Neuronal stem cell (in vitro differentiated cells): ENCODE measurements around the gene BTF3L4.
"Not testable (repeated sequence)": the region's sequence is repeated elsewhere in the genome, so short reads cannot be mapped to it uniquely, and the experiment has no call there.

Experiments used
- DNase-seq: peaks from one replicate; pipeline ENCODE4 v3.0.0-alpha.2; 2013; ENCODE audit warnings: low spot score
- H2AFZ ChIP-seq: one replicate; pipeline ENCODE4 v1.6.1; 2013; ENCODE audit warnings: mild to moderate bottlenecking, low read length, inconsistent platforms
- H2AK5ac ChIP-seq: 2 replicates; pipeline ENCODE4 v1.6.1; 2013; ENCODE audit warnings: low read depth, mild to moderate bottlenecking, inconsistent platforms, low read length, moderate library complexity, mixed read lengths
- H2BK120ac ChIP-seq: 2 replicates; pipeline ENCODE4 v1.6.1; 2013; ENCODE audit warnings: low read depth, mild to moderate bottlenecking, inconsistent platforms, low read length, moderate library complexity, mixed read lengths
- H2BK12ac ChIP-seq: one replicate; pipeline ENCODE4 v1.6.1; 2013; ENCODE audit warnings: low read length, inconsistent platforms
- H2BK15ac ChIP-seq: 2 replicates; pipeline ENCODE4 v1.6.1; 2013; ENCODE audit warnings: mild to moderate bottlenecking, low read length, inconsistent platforms, mixed read lengths
- H2BK5ac ChIP-seq: one replicate; pipeline ENCODE4 v1.6.1; 2013; ENCODE audit warnings: inconsistent platforms, mild to moderate bottlenecking, low read length, moderate library complexity
- H3K14ac ChIP-seq: one replicate; pipeline ENCODE4 v1.6.1; 2013; ENCODE audit warnings: low read length, inconsistent platforms
- H3K18ac ChIP-seq: 2 replicates; pipeline ENCODE4 v1.6.1; 2013; ENCODE audit warnings: low read length, inconsistent platforms
- H3K23ac ChIP-seq: 2 replicates; pipeline ENCODE4 v1.6.1; 2013; ENCODE audit warnings: low read depth, mild to moderate bottlenecking, mixed read lengths, low read length, inconsistent platforms; ENCODE audit not compliant: poor library complexity
- H3K27ac ChIP-seq: replicated peaks from 3 replicates; pipeline ENCODE4 v1.5.1; 2013; ENCODE audit warnings: low read length, inconsistent platforms
- H3K27me3 ChIP-seq, 3 experiments: 2 replicates each; pipeline ENCODE4 v1.6.1; 2013; ENCODE audit warnings: low read length in 3 of 3, mild to moderate bottlenecking in 2 of 3, inconsistent platforms in 1 of 3, low read depth in 1 of 3, mixed read lengths in 1 of 3, moderate library complexity in 1 of 3; ENCODE audit not compliant: control insufficient read depth in 3 of 3, insufficient read depth in 3 of 3
- H3K36me3 ChIP-seq, 2 donors: replicated peaks in 1 of 2; 2 replicates each; pipeline ENCODE4 v1.6.1; 2013; ENCODE audit warnings: low read length in 2 of 2; ENCODE audit not compliant: control insufficient read depth in 2 of 2, insufficient read depth in 2 of 2
- H3K4ac ChIP-seq: 2 replicates; pipeline ENCODE4 v1.6.1; 2013; ENCODE audit warnings: inconsistent platforms, mild to moderate bottlenecking, low read length, moderate library complexity
- H3K4me1 ChIP-seq, 2 donors: 1 replicate in 1 of 2; 2 replicates in 1 of 2; pipeline ENCODE4 v1.6.1; 2013; ENCODE audit warnings: low read length in 2 of 2, low read depth in 1 of 2; ENCODE audit not compliant: control insufficient read depth in 2 of 2, insufficient read depth in 1 of 2
- H3K4me2 ChIP-seq: one replicate; pipeline ENCODE4 v1.6.1; 2013; ENCODE audit warnings: mild to moderate bottlenecking, low read length, inconsistent platforms; ENCODE audit not compliant: insufficient read depth, poor library complexity, severe bottlenecking
- H3K4me3 ChIP-seq, 2 donors: 2 replicates each; pipeline ENCODE4 v1.5.1; 2013; ENCODE audit warnings: low read length in 2 of 2, mild to moderate bottlenecking in 2 of 2, inconsistent platforms in 1 of 2, moderate library complexity in 1 of 2
- H3K79me1 ChIP-seq: one replicate; pipeline ENCODE4 v1.6.1; 2013; ENCODE audit warnings: low read depth, mild to moderate bottlenecking, inconsistent platforms, low read length, moderate library complexity
- H3K9ac ChIP-seq: one replicate; pipeline ENCODE4 v1.6.1; 2013; ENCODE audit warnings: mild to moderate bottlenecking, low read depth, low read length, inconsistent platforms; ENCODE audit not compliant: poor library complexity
- H3K9me3 ChIP-seq, 2 donors: replicated peaks in 1 of 2; 2 replicates each; pipeline versions ENCODE3 to v1.6.1; 2013; ENCODE audit warnings: low read length in 2 of 2, mild to moderate bottlenecking in 2 of 2, inconsistent platforms in 1 of 2, low read depth in 1 of 2, mixed read lengths in 1 of 2, moderate library complexity in 1 of 2; ENCODE audit not compliant: control insufficient read depth in 2 of 2, insufficient read depth in 1 of 2
- H4K8ac ChIP-seq: one replicate; pipeline ENCODE4 v1.6.1; 2013; ENCODE audit warnings: low read depth, mild to moderate bottlenecking, inconsistent platforms, low read length, moderate library complexity
- H4K91ac ChIP-seq: one replicate; pipeline ENCODE4 v1.6.1; 2013; ENCODE audit warnings: low read length, low read depth, mild to moderate bottlenecking, inconsistent platforms; ENCODE audit not compliant: poor library complexity
- WGBS, 2 donors: extraction: QIAGEN DNeasy Blood & Tissue Kit; methylation state at CpG; one replicate each; pipeline ENCODE4 v1.1.7; 2013; ENCODE audit warnings: missing lambda C conversion rate in 2 of 2, mixed read lengths in 1 of 2; ENCODE audit not compliant: insufficient read length in 2 of 2, insufficient replicate concordance in 1 of 2; ENCODE audit errors: extremely low coverage in 2 of 2; 5-methylcytosine and 5-hydroxymethylcytosine counted together

Gene BTF3L4

GRCh38 chr1:52063192-52063591, 7.1 kb downstream of the BTF3L4 start:
- Histone ChIP-seq H2BK5ac (no peak overlapping the region), H3K79me1 (peaks cover 2% of the 10 kb centered on the region), H4K91ac (no peak overlapping the region), H3K4ac (no peak overlapping the region), H3K9me3 (no peaks in the 10 kb centered on the region), H3K23ac (no peak overlapping the region), H3K9ac (no peak overlapping the region), H3K36me3 (peaks cover 15 to 94% of the 10 kb centered on the region in 2 donors), H3K18ac (no peak overlapping the region), H3K14ac (no peak overlapping the region), H3K4me2 (no peak overlapping the region), H2BK120ac (no peak overlapping the region), H3K4me3 (no peak overlapping the region), H3K27me3 (no peaks in the 10 kb centered on the region), H2AK5ac (no peak overlapping the region), H3K4me1 (peaks cover 0 to 2% of the 10 kb centered on the region in 2 donors), H4K8ac (no peak overlapping the region), H3K27ac (no peak overlapping the region), H2BK15ac (no peak overlapping the region), H2AFZ (no peak overlapping the region), H2BK12ac (no peak overlapping the region)
- no peak for DNase-seq
- WGBS, 2 donors: no CpG with 5 or more reads among the region's 2 CpGs

- Histone ChIP-seq H3K36me3 (peaks cover 1 to 86% of the 10 kb centered on the region in 2 donors), H3K27ac (no peak overlapping the region), H3K79me1 (peaks cover 1% of the 10 kb centered on the region), H2BK5ac (no peak overlapping the region), H2BK120ac (no peak overlapping the region), H3K4me2 (no peak overlapping the region), H4K91ac (no peak overlapping the region), H2AK5ac (no peak overlapping the region), H2BK15ac (no peak overlapping the region), H3K9me3 (no peaks in the 10 kb centered on the region), H3K9ac (no peak overlapping the region), H3K14ac (no peak overlapping the region), H3K4me1 (no peaks in the 10 kb centered on the region), H4K8ac (no peak overlapping the region), H3K27me3 (no peaks in the 10 kb centered on the region), H2BK12ac (no peak overlapping the region), H3K18ac (no peak overlapping the region), H3K23ac (no peak overlapping the region), H2AFZ (no peak overlapping the region), H3K4ac (no peak overlapping the region), H3K4me3 (no peak overlapping the region)
- no CpG with 5 or more reads among the region's 4 CpGs for WGBS, 2 donors
- no peak for DNase-seq
Measured at GRCh38 chr1:52070704-52071103, 14.6 kb downstream of the BTF3L4 start.

GRCh38 chr1:52072291-52072690, 16.2 kb downstream of the BTF3L4 start:
- Histone ChIP-seq H3K4me1 (no peaks in the 10 kb centered on the region), H3K9me3 (no peaks in the 10 kb centered on the region), H3K14ac (no peak overlapping the region), H3K9ac (no peak overlapping the region), H4K8ac (no peak overlapping the region), H2AFZ (no peak overlapping the region), H2BK5ac (no peak overlapping the region), H3K27me3 (no peaks in the 10 kb centered on the region), H3K23ac (no peak overlapping the region), H2AK5ac (no peak overlapping the region), H2BK120ac (no peak overlapping the region), H3K4me3 (no peak overlapping the region), H2BK12ac (no peak overlapping the region), H3K79me1 (peaks cover 1% of the 10 kb centered on the region), H2BK15ac (no peak overlapping the region), H4K91ac (no peak overlapping the region), H3K27ac (no peak overlapping the region), H3K4me2 (no peak overlapping the region), H3K18ac (no peak overlapping the region), H3K4ac (no peak overlapping the region), H3K36me3 (peaks cover 1 to 84% of the 10 kb centered on the region in 2 donors)
- DNase-seq: no peak
- WGBS, 2 donors: no CpG with 5 or more reads among the region's 6 CpGs

DNA sequence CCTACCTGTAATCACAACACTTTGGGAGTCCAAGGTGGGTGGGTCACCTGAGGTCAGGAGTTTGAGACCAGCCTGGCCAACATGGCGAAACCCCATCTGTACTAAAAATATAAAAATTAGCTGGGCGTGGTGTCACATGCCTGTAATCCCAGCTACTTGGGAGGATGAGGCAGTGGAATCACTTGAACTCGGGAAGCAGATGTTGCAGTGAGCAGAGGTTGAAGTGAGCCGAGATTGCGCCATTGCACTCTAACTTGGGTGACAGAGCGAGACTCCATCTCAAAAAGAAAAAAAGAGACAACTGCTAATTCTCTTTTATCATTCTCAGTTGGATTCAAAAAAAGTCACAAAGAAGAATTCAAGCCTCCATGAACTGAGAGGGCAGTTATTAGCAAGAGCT, 21.2 kb downstream of the BTF3L4 start:
- H3K4me1 ChIP-seq, H3K27ac ChIP-seq, DNase-seq, H3K18ac ChIP-seq, H2BK5ac ChIP-seq, H3K27me3 ChIP-seq, H3K4me3 ChIP-seq, H2BK120ac ChIP-seq, H4K91ac ChIP-seq, H3K4ac ChIP-seq, H2AK5ac ChIP-seq, H3K14ac ChIP-seq, H2AFZ ChIP-seq, H3K79me1 ChIP-seq, H3K9me3 ChIP-seq, H3K9ac ChIP-seq, H4K8ac ChIP-seq, H2BK12ac ChIP-seq, H2BK15ac ChIP-seq, H3K4me2 ChIP-seq, H3K23ac ChIP-seq: not testable (repeated sequence)
- WGBS, 2 donors: no CpG with 5 or more reads among the region's 6 CpGs
- H3K36me3 ChIP-seq: peaks cover 0 to 73% of the 10 kb centered on the region in 2 donors
